GM12801 (cell line): ENCODE data around the gene BAK1.

Experiments
- CTCF ChIP-seq: IDR thresholded peaks from one replicate; pipeline ENCODE4 v1.5.1; 2011; ENCODE audit warnings: control low read depth; ENCODE audit not compliant: insufficient read length; ENCODE audit errors: extremely low read depth

BAK1 gene

GRCh38 chr6:33579828-33580714, at the start of gene BAK1:
TSS of gene BAK1 (minus strand) at chr6:33580276. CDS start at chr6:33577604, 2,672 bp downstream.
- TF ChIP-seq CTCF = no peak

GRCh38 chr6:33628401-33628964, 48.4 kb upstream of the BAK1 start:
- no peak for TF ChIP-seq CTCF

- no peak for TF ChIP-seq CTCF
Observed at GRCh38 chr6:33627876-33628275, 47.8 kb upstream of the BAK1 start.

GRCh38 chr6:33624856-33625255, 44.8 kb upstream of the BAK1 start:
- no peak for TF ChIP-seq CTCF

- TF ChIP-seq CTCF = no peak
Observed at GRCh38 chr6:33623895-33624381, 43.9 kb upstream of the BAK1 start.

- no peak for TF ChIP-seq CTCF
Observed at GRCh38 chr6:33622456-33623431, 42.7 kb upstream of the BAK1 start.

GRCh38 chr6:33621711-33622388, 41.8 kb upstream of the BAK1 start:
- no peak for TF ChIP-seq CTCF
